Lung microvascular endothelial cell (primary cell): ENCODE data around the gene AMBRA1. TPM values are rescaled to one million over a fixed set of nuclear protein-coding genes. Genes with fewer than 3 reads are reported as not detected.

ENCODE experiments used
- DNase-seq, 2 donors: peaks; one replicate each; pipeline versions ENCODE4 v3.0.0 to v3.0.0-alpha.2; 2010; ENCODE audit warnings: low read depth in 2 of 2
- total RNA-seq: library from RNA; depleted of rRNA; stranded (reverse); fragments of >200 nt; gene quantifications from 2 replicates; pipeline ENCODE4 v1.2.1, GENCODE V29; 2014

AMBRA1 gene
- total RNA-seq, 1 donor from 2014 or later: 15.3 TPM

- no peak for DNase-seq
Measured at GRCh38 chr11:46570790-46571398, 22.9 kb downstream of the AMBRA1 start.

GRCh38 chr11:46565232-46565840 is 28.5 kb downstream of the AMBRA1 start:
- no peak for DNase-seq

GRCh38 chr11:46564459-46564858 is 29.4 kb downstream of the AMBRA1 start:
- DNase-seq: peak in 1 of 2 donors; percentile 26

GRCh38 chr11:46562527-46562926 is 31.3 kb downstream of the AMBRA1 start:
- DNase-seq: no peak

GRCh38 chr11:46560300-46560991 is 33.4 kb downstream of the AMBRA1 start:
- peak; percentile 68 to 75 for DNase-seq

- no peak for DNase-seq
Measured at GRCh38 chr11:46559815-46560214, 34.0 kb downstream of the AMBRA1 start.

- peak in 1 of 2 donors; percentile 43 for DNase-seq
Measured at GRCh38 chr11:46557684-46558151, 36.1 kb downstream of the AMBRA1 start.

- DNase-seq: peak; percentile 7 to 8
Measured at GRCh38 chr11:46555267-46556054, 38.4 kb downstream of the AMBRA1 start.

- peak; percentile 50 to 84 for DNase-seq
Measured at GRCh38 chr11:46554213-46555147, 39.3 kb downstream of the AMBRA1 start.

GRCh38 chr11:46553814-46554212 is 40.0 kb downstream of the AMBRA1 start:
- peak in 1 of 2 donors; percentile 91 for DNase-seq

GRCh38 chr11:46551261-46551660 is 42.6 kb downstream of the AMBRA1 start:
- no peak for DNase-seq

- DNase-seq: no peak
Measured at GRCh38 chr11:46547579-46547978, 46.2 kb downstream of the AMBRA1 start.

- DNase-seq: no peak
Measured at GRCh38 chr11:46543564-46543963, 50.3 kb downstream of the AMBRA1 start.

- DNase-seq: no peak
Measured at GRCh38 chr11:46541593-46542371, 52.0 kb downstream of the AMBRA1 start.

- no peak for DNase-seq
Measured at GRCh38 chr11:46540807-46541206, 53.0 kb downstream of the AMBRA1 start.

- DNase-seq: peak; percentile 83 to 86
Measured at GRCh38 chr11:46537537-46538295, 56.1 kb downstream of the AMBRA1 start.

- peak in 1 of 2 donors; percentile 20 for DNase-seq
Measured at GRCh38 chr11:46537121-46537520, 56.7 kb downstream of the AMBRA1 start.

- DNase-seq: no peak
Measured at GRCh38 chr11:46535688-46536087, 58.1 kb downstream of the AMBRA1 start.

- no peak for DNase-seq
Measured at GRCh38 chr11:46534711-46535110, 59.1 kb downstream of the AMBRA1 start.
